ENCODE data around the gene ISCA2. TPM values are rescaled to one million over a fixed set of nuclear protein-coding genes. Genes with fewer than 3 reads are reported as not detected.

The ISCA2 gene
- total RNA-seq, 1 donor from 2014 or later = 23.9 TPM

GRCh38 chr14:74516451-74517160 lies 23.0 kb downstream of the ISCA2 start:
- Mint-ChIP-seq H3K4me1 (ENCODE audit: low read depth) (peaks cover 5% of the 10 kb centered on the region), H3K4me3 (ENCODE audit: low read depth) (no peak overlapping the region), H3K27ac (no peak overlapping the region), H3K36me3 (ENCODE audit: low read depth) (no peaks in the 10 kb centered on the region), H3K9me3 (no peaks in the 10 kb centered on the region), H3K27me3 (ENCODE audit: low read depth) (peaks cover 17% of the 10 kb centered on the region)
- intact Hi-C loops (cut with micrococcal nuclease) = no loop called here
- no peak for DNase-seq (ENCODE audit: low spot score)

GRCh38 chr14:74517731-74518130 lies 24.2 kb downstream of the ISCA2 start:
- intact Hi-C loops (cut with micrococcal nuclease) = no loop called here
- no peak overlapping the region for H3K4me3 Mint-ChIP-seq (ENCODE audit: low read depth)
- DNase-seq (ENCODE audit: low spot score) = no peak
- peaks cover 15% of the 10 kb centered on the region for H3K27me3 Mint-ChIP-seq (ENCODE audit: low read depth)
- no peak overlapping the region for H3K27ac Mint-ChIP-seq
- peaks cover 5% of the 10 kb centered on the region for H3K4me1 Mint-ChIP-seq (ENCODE audit: low read depth)
- H3K9me3 Mint-ChIP-seq = no peaks in the 10 kb centered on the region
- no peaks in the 10 kb centered on the region for H3K36me3 Mint-ChIP-seq (ENCODE audit: low read depth)

- intact Hi-C loops (cut with micrococcal nuclease) = no loop called here
- H3K9me3 Mint-ChIP-seq = no peaks in the 10 kb centered on the region
- no peak overlapping the region for H3K4me3 Mint-ChIP-seq (ENCODE audit: low read depth)
- DNase-seq (ENCODE audit: low spot score) = no peak
- no peaks in the 10 kb centered on the region for H3K36me3 Mint-ChIP-seq (ENCODE audit: low read depth)
- H3K27ac Mint-ChIP-seq = no peak overlapping the region
- peaks cover 5% of the 10 kb centered on the region for H3K4me1 Mint-ChIP-seq (ENCODE audit: low read depth)
- H3K27me3 Mint-ChIP-seq (ENCODE audit: low read depth) = peaks cover 13% of the 10 kb centered on the region
Observed at GRCh38 chr14:74518221-74518620, 24.7 kb downstream of the ISCA2 start.

GRCh38 chr14:74519316-74520074 lies 25.9 kb downstream of the ISCA2 start:
- H3K36me3 Mint-ChIP-seq (ENCODE audit: low read depth) = no peaks in the 10 kb centered on the region

GRCh38 chr14:74521756-74522155 lies 28.2 kb downstream of the ISCA2 start:
- no peak for DNase-seq (ENCODE audit: low spot score)
- Mint-ChIP-seq H3K27ac (no peak overlapping the region), H3K27me3 (ENCODE audit: low read depth) (peaks cover 8% of the 10 kb centered on the region), H3K4me3 (ENCODE audit: low read depth) (no peak overlapping the region), H3K9me3 (no peaks in the 10 kb centered on the region), H3K4me1 (ENCODE audit: low read depth) (no peaks in the 10 kb centered on the region), H3K36me3 (ENCODE audit: low read depth) (no peaks in the 10 kb centered on the region)
- intact Hi-C loops (cut with micrococcal nuclease) = no loop called here

More at GRCh38 chr14:74519316-74520074, 25.9 kb downstream of the ISCA2 start:
- intact Hi-C loops (cut with micrococcal nuclease) = no loop called here
- Mint-ChIP-seq H3K4me3 (ENCODE audit: low read depth) (no peak overlapping the region), H3K9me3 (no peaks in the 10 kb centered on the region), H3K4me1 (ENCODE audit: low read depth) (peaks cover 4% of the 10 kb centered on the region), H3K27ac (no peak overlapping the region), H3K27me3 (ENCODE audit: low read depth) (peaks cover 11% of the 10 kb centered on the region)
- no peak for DNase-seq (ENCODE audit: low spot score)

GRCh38 chr14:74522740-74523139 lies 29.2 kb downstream of the ISCA2 start:
- H3K36me3 Mint-ChIP-seq (ENCODE audit: low read depth) = no peaks in the 10 kb centered on the region
- intact Hi-C loops (cut with micrococcal nuclease) = no loop called here
- H3K4me1 Mint-ChIP-seq (ENCODE audit: low read depth) = no peaks in the 10 kb centered on the region
- no peak for DNase-seq (ENCODE audit: low spot score)
- H3K27ac Mint-ChIP-seq = no peak overlapping the region
- H3K9me3 Mint-ChIP-seq = no peaks in the 10 kb centered on the region
- no peak overlapping the region for H3K4me3 Mint-ChIP-seq (ENCODE audit: low read depth)
- H3K27me3 Mint-ChIP-seq (ENCODE audit: low read depth) = peaks cover 8% of the 10 kb centered on the region

GRCh38 chr14:74524076-74524811 lies 30.7 kb downstream of the ISCA2 start:
- H3K9me3 Mint-ChIP-seq = no peaks in the 10 kb centered on the region
- no peaks in the 10 kb centered on the region for H3K4me1 Mint-ChIP-seq (ENCODE audit: low read depth)
- peaks cover 2% of the 10 kb centered on the region for H3K27me3 Mint-ChIP-seq (ENCODE audit: low read depth)
- no peak for DNase-seq (ENCODE audit: low spot score)
- H3K36me3 Mint-ChIP-seq (ENCODE audit: low read depth) = no peaks in the 10 kb centered on the region
- intact Hi-C loops (cut with micrococcal nuclease) = no loop called here
- H3K4me3 Mint-ChIP-seq (ENCODE audit: low read depth) = no peak overlapping the region
- no peak overlapping the region for H3K27ac Mint-ChIP-seq

GRCh38 chr14:74524812-74525135 lies 31.2 kb downstream of the ISCA2 start:
- Mint-ChIP-seq H3K4me3 (ENCODE audit: low read depth) (no peak overlapping the region), H3K4me1 (ENCODE audit: low read depth) (no peaks in the 10 kb centered on the region), H3K9me3 (no peaks in the 10 kb centered on the region), H3K27me3 (ENCODE audit: low read depth) (peaks cover 2% of the 10 kb centered on the region), H3K36me3 (ENCODE audit: low read depth) (no peaks in the 10 kb centered on the region), H3K27ac (no peak overlapping the region)
- intact Hi-C loops (cut with micrococcal nuclease) = no loop called here
- DNase-seq (ENCODE audit: low spot score) = no peak

GRCh38 chr14:74525361-74525851 lies 31.8 kb downstream of the ISCA2 start:
- Mint-ChIP-seq H3K27me3 (ENCODE audit: low read depth) (peaks cover 2% of the 10 kb centered on the region), H3K27ac (no peak overlapping the region), H3K4me1 (ENCODE audit: low read depth) (no peaks in the 10 kb centered on the region), H3K4me3 (ENCODE audit: low read depth) (no peak overlapping the region), H3K36me3 (ENCODE audit: low read depth) (no peaks in the 10 kb centered on the region), H3K9me3 (no peaks in the 10 kb centered on the region)
- no peak for DNase-seq (ENCODE audit: low spot score)
- intact Hi-C loops (cut with micrococcal nuclease) = no loop called here

- H3K36me3 Mint-ChIP-seq (ENCODE audit: low read depth) = no peaks in the 10 kb centered on the region
- no peaks in the 10 kb centered on the region for H3K9me3 Mint-ChIP-seq
- peaks cover 2% of the 10 kb centered on the region for H3K27me3 Mint-ChIP-seq (ENCODE audit: low read depth)
- no peak overlapping the region for H3K4me3 Mint-ChIP-seq (ENCODE audit: low read depth)
- no peak for DNase-seq (ENCODE audit: low spot score)
- H3K4me1 Mint-ChIP-seq (ENCODE audit: low read depth) = no peaks in the 10 kb centered on the region
- intact Hi-C loops (cut with micrococcal nuclease) = no loop called here
- no peak overlapping the region for H3K27ac Mint-ChIP-seq
Observed at GRCh38 chr14:74526854-74527585, 33.5 kb downstream of the ISCA2 start.

- no peaks in the 10 kb centered on the region for H3K36me3 Mint-ChIP-seq (ENCODE audit: low read depth)
- H3K27ac Mint-ChIP-seq = no peak overlapping the region
- intact Hi-C loops (cut with micrococcal nuclease) = no loop called here
- H3K9me3 Mint-ChIP-seq = no peaks in the 10 kb centered on the region
- H3K4me1 Mint-ChIP-seq (ENCODE audit: low read depth) = no peaks in the 10 kb centered on the region
- H3K27me3 Mint-ChIP-seq (ENCODE audit: low read depth) = peaks cover 2% of the 10 kb centered on the region
- DNase-seq (ENCODE audit: low spot score) = no peak
- H3K4me3 Mint-ChIP-seq (ENCODE audit: low read depth) = no peak overlapping the region
Observed at GRCh38 chr14:74527736-74528280, 34.2 kb downstream of the ISCA2 start.

- intact Hi-C loops (cut with micrococcal nuclease) = no loop called here
- no peaks in the 10 kb centered on the region for H3K9me3 Mint-ChIP-seq
- H3K36me3 Mint-ChIP-seq (ENCODE audit: low read depth) = no peaks in the 10 kb centered on the region
- no peak overlapping the region for H3K4me3 Mint-ChIP-seq (ENCODE audit: low read depth)
- no peak for DNase-seq (ENCODE audit: low spot score)
- H3K27ac Mint-ChIP-seq = no peak overlapping the region
- peaks cover 2% of the 10 kb centered on the region for H3K27me3 Mint-ChIP-seq (ENCODE audit: low read depth)
- H3K4me1 Mint-ChIP-seq (ENCODE audit: low read depth) = no peaks in the 10 kb centered on the region
Observed at GRCh38 chr14:74528406-74528805, 34.8 kb downstream of the ISCA2 start.
